Measurements from ENCODE around the gene DUSP22. TPM values are rescaled to one million over a fixed set of nuclear protein-coding genes. Genes with fewer than 3 reads are reported as not detected.
A peak's percentile ranks its signal among the peaks of the same experiment; 100 is the strongest.

The DUSP22 gene
- total and polyA plus RNA-seq, 2 experiments from 2014 or later, result 12.8 to 36.8 TPM

DNA sequence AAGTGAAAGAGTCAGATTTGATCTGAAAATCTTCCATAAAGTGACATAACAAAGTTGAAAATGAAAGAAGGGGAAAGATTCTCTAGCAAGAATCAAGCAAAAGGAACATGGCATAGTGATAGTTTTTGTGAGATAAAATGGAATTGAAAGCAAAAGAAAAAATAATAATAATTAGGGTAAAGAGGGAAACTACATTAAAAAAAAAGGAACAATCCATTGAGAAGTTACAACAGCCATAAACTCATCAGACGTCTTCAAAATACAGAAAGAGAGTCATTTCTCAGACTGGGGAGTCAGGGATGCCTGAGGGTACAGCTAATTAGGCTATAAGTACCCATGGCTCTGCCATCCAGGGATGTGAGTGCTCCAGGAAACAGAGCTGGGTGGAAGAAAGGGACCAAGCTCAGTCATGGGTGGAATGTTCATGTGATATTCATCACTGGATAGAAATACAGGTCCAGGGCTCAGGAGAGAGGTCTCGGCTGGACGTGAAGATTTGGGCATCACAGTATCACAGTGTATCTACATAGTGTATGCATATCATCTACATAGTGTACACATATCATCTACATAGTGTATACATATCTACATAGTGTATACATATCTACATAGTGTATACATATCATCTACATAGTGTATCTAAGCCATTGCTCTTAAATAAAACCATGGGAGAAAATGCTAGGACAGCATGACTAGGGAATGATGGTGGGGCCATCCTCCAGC lies 29.4 kb downstream of the DUSP22 start:
- H3K4me1 ChIP-seq (ENCODE audit: insufficient read depth), result peaks cover 13% of the 10 kb centered on the region; the same call in 1 of the 2 replicates
- peaks cover 5% of the 10 kb centered on the region for H3K79me2 ChIP-seq (replicated peaks; ENCODE audit: insufficient read depth)
- no peak overlapping the region for H3K4me2 ChIP-seq
- Mint-ChIP-seq H3K4me3 (no peak overlapping the region), H3K9me3 (peaks cover 19% of the 10 kb centered on the region), H3K36me3 (ENCODE audit: low read depth) (peaks cover 18% of the 10 kb centered on the region), H3K27me3 (ENCODE audit: insufficient read depth, low read depth, poor library complexity) (peaks cover 9% of the 10 kb centered on the region), H3K4me1 (no peaks in the 10 kb centered on the region; the same call in 1 of the 3 replicates), H3K27ac (no peak overlapping the region)
- H3K27ac ChIP-seq (ENCODE audit: low read depth), result no peak overlapping the region
- ATAC-seq (no peak), DNase-seq (ENCODE audit: low spot score) (no peak)
- H4K20me1 ChIP-seq (replicated peaks; ENCODE audit: insufficient read depth), result peaks cover 6% of the 10 kb centered on the region
- no peaks in the 10 kb centered on the region; the same call in 1 of the 2 replicates for H3K9me2 ChIP-seq (ENCODE audit: insufficient read depth)
- H3F3A ChIP-seq (replicated peaks; ENCODE audit: low read depth), result no peaks in the 10 kb centered on the region
- TF ChIP-seq, protein P1, sequence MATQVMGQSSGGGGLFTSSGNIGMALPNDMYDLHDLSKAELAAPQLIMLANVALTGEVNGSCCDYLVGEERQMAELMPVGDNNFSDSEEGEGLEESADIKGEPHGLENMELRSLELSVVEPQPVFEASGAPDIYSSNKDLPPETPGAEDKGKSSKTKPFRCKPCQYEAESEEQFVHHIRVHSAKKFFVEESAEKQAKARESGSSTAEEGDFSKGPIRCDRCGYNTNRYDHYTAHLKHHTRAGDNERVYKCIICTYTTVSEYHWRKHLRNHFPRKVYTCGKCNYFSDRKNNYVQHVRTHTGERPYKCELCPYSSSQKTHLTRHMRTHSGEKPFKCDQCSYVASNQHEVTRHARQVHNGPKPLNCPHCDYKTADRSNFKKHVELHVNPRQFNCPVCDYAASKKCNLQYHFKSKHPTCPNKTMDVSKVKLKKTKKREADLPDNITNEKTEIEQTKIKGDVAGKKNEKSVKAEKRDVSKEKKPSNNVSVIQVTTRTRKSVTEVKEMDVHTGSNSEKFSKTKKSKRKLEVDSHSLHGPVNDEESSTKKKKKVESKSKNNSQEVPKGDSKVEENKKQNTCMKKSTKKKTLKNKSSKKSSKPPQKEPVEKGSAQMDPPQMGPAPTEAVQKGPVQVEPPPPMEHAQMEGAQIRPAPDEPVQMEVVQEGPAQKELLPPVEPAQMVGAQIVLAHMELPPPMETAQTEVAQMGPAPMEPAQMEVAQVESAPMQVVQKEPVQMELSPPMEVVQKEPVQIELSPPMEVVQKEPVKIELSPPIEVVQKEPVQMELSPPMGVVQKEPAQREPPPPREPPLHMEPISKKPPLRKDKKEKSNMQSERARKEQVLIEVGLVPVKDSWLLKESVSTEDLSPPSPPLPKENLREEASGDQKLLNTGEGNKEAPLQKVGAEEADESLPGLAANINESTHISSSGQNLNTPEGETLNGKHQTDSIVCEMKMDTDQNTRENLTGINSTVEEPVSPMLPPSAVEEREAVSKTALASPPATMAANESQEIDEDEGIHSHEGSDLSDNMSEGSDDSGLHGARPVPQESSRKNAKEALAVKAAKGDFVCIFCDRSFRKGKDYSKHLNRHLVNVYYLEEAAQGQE (IDR thresholded peaks at IDR 0.05; ENCODE audit: unreplicated experiment), result no peak
- TF ChIP-seq ZNF331 (CRISPR knock-in tag; IDR thresholded peaks at IDR 0.05; ENCODE audit: low read depth), result no peak
- no peak overlapping the region for H2AFZ ChIP-seq
- no peaks in the 10 kb centered on the region; the same call in none of the 2 replicates for H3K36me3 ChIP-seq (ENCODE audit: insufficient read depth)
- no peak overlapping the region for H3K4me3 ChIP-seq
- H3K27me3 ChIP-seq (ENCODE audit: insufficient read depth), result no peaks in the 10 kb centered on the region

DNA sequence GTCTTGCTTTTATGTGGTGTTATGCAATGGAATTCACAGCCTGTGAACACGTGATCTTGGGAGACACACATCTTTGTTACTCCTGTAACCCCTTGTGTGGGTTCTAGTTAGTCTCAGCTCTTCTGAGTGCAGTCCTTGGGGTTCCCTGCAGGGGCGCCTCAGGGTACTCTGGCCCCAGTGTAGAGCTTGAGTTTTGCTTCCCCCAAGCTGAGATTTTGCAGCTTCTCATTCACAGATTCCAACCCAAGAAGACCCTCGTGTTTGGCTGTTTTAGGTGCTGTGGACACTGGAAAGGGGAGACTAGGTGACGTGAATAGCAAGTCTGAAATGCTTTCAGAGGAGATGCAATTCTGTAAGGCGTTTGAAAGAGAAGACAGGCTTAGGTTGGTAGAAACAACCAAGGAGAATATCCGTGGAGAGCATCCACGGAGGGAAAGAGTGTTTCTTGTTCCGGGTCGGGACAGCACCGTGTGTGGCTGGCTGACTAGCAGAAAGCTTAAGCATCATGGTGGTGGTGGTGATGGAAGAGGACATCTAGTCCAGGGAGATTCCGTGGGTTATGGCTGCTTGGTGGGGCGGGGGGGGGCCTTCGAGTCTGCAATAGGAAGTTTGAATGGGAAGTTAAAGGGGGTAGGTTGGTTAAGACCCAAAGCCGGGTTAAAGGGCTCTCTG lies 30.1 kb downstream of the DUSP22 start:
- no peaks in the 10 kb centered on the region; the same call in 1 of the 3 replicates for H3K4me1 Mint-ChIP-seq
- DNase-seq (ENCODE audit: low spot score), result peak; percentile 26
- Histone ChIP-seq H2AFZ (no peak overlapping the region), H3K79me2 (replicated peaks; ENCODE audit: insufficient read depth) (peaks cover 5% of the 10 kb centered on the region), H3K36me3 (ENCODE audit: insufficient read depth) (no peaks in the 10 kb centered on the region; the same call in none of the 2 replicates), H3F3A (replicated peaks; ENCODE audit: low read depth) (no peaks in the 10 kb centered on the region), H3K9me2 (ENCODE audit: insufficient read depth) (no peaks in the 10 kb centered on the region; the same call in 1 of the 2 replicates), H4K20me1 (replicated peaks; ENCODE audit: insufficient read depth) (peaks cover 2% of the 10 kb centered on the region), H3K4me3 (no peak overlapping the region), H3K4me1 (ENCODE audit: insufficient read depth) (peaks cover 13% of the 10 kb centered on the region; the same call in 1 of the 2 replicates), H3K4me2 (no peak overlapping the region), H3K27me3 (ENCODE audit: insufficient read depth) (no peaks in the 10 kb centered on the region), H3K27ac (ENCODE audit: low read depth) (no peak overlapping the region)
- H3K4me3 Mint-ChIP-seq, result no peak overlapping the region
- no peak overlapping the region for H3K27ac Mint-ChIP-seq
- peaks cover 22% of the 10 kb centered on the region for H3K9me3 Mint-ChIP-seq
- peaks cover 4% of the 10 kb centered on the region for H3K27me3 Mint-ChIP-seq (ENCODE audit: insufficient read depth, low read depth, poor library complexity)
- ATAC-seq, result peak; percentile 52
- H3K36me3 Mint-ChIP-seq (ENCODE audit: low read depth), result peaks cover 16% of the 10 kb centered on the region
- TF ChIP-seq POLR2AphosphoS5 (IDR thresholded peaks at IDR 0.05; ENCODE audit: low read depth), result no peak
- no peak for TF ChIP-seq EZH2phosphoT487 (IDR thresholded peaks at IDR 0.05; ENCODE audit: unreplicated experiment)
- TF ChIP-seq, protein P2, sequence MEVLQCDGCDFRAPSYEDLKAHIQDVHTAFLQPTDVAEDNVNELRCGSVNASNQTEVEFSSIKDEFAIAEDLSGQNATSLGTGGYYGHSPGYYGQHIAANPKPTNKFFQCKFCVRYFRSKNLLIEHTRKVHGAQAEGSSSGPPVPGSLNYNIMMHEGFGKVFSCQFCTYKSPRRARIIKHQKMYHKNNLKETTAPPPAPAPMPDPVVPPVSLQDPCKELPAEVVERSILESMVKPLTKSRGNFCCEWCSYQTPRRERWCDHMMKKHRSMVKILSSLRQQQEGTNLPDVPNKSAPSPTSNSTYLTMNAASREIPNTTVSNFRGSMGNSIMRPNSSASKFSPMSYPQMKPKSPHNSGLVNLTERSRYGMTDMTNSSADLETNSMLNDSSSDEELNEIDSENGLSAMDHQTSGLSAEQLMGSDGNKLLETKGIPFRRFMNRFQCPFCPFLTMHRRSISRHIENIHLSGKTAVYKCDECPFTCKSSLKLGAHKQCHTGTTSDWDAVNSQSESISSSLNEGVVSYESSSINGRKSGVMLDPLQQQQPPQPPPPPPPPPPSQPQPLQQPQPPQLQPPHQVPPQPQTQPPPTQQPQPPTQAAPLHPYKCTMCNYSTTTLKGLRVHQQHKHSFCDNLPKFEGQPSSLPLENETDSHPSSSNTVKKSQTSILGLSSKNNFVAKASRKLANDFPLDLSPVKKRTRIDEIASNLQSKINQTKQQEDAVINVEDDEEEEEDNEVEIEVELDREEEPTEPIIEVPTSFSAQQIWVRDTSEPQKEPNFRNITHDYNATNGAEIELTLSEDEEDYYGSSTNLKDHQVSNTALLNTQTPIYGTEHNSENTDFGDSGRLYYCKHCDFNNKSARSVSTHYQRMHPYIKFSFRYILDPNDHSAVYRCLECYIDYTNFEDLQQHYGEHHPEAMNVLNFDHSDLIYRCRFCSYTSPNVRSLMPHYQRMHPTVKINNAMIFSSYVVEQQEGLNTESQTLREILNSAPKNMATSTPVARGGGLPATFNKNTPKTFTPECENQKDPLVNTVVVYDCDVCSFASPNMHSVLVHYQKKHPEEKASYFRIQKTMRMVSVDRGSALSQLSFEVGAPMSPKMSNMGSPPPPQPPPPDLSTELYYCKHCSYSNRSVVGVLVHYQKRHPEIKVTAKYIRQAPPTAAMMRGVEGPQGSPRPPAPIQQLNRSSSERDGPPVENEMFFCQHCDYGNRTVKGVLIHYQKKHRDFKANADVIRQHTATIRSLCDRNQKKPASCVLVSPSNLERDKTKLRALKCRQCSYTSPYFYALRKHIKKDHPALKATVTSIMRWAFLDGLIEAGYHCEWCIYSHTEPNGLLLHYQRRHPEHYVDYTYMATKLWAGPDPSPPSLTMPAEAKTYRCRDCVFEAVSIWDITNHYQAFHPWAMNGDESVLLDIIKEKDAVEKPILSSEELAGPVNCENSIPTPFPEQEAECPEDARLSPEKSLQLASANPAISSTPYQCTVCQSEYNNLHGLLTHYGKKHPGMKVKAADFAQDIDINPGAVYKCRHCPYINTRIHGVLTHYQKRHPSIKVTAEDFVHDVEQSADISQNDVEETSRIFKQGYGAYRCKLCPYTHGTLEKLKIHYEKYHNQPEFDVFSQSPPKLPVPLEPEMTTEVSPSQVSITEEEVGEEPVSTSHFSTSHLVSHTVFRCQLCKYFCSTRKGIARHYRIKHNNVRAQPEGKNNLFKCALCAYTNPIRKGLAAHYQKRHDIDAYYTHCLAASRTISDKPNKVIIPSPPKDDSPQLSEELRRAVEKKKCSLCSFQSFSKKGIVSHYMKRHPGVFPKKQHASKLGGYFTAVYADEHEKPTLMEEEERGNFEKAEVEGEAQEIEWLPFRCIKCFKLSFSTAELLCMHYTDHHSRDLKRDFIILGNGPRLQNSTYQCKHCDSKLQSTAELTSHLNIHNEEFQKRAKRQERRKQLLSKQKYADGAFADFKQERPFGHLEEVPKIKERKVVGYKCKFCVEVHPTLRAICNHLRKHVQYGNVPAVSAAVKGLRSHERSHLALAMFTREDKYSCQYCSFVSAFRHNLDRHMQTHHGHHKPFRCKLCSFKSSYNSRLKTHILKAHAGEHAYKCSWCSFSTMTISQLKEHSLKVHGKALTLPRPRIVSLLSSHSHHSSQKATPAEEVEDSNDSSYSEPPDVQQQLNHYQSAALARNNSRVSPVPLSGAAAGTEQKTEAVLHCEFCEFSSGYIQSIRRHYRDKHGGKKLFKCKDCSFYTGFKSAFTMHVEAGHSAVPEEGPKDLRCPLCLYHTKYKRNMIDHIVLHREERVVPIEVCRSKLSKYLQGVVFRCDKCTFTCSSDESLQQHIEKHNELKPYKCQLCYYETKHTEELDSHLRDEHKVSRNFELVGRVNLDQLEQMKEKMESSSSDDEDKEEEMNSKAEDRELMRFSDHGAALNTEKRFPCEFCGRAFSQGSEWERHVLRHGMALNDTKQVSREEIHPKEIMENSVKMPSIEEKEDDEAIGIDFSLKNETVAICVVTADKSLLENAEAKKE (CRISPR knock-in tag; IDR thresholded peaks at IDR 0.05), result no peak
- TF ChIP-seq ZNF114 (CRISPR knock-in tag; IDR thresholded peaks at IDR 0.05), result no peak
- TF ChIP-seq NANOG (IDR thresholded peaks at IDR 0.05; ENCODE audit: borderline replicate concordance), result no peak
- TF ChIP-seq CREB1 (CRISPR knock-in tag; IDR thresholded peaks at IDR 0.05; ENCODE audit: low read depth), result no peak
